GM20431 (cell line): ENCODE data around the gene DYRK1A.

Experiments
- in situ Hi-C: fragments of 300-500 bp; cut with MseI, MboI; formaldehyde crosslinking; loops from one replicate; pipeline ENCODE4 v1.15.0; 2020; ENCODE audit warnings: low sequenced_read_pairs; ENCODE audit not compliant: unreplicated experiment

Gene DYRK1A

GRCh38 chr21:37413553-37414291, 47.1 kb downstream of the DYRK1A start:
- in situ Hi-C loops = no loop called here

- in situ Hi-C loops = no loop called here
Observed at GRCh38 chr21:37414292-37415253, 48.0 kb downstream of the DYRK1A start.

DNA sequence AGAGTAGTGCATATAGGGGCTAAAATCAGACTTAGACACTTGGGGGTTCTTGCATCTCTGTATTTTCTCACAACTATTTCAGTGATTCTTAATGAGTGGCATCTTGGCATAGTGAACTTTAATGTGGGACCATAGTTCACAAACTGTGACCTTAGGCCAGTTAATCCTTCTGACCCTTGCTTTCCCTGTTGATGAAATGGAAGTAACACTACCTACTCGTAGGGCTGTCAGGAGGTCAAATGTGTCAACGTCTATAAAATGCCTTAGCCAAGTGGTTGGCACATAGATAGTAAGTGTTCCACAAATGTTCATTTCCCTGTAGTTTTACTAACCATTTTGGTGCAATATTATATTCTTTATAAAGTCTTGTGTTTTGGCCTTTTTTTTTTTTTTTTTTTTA, 49.4 kb downstream of the DYRK1A start:
- in situ Hi-C loops = no loop called here

GRCh38 chr21:37416914-37417313, 50.3 kb downstream of the DYRK1A start:
- in situ Hi-C loops = no loop called here

- in situ Hi-C loops = no loop called here
Observed at GRCh38 chr21:37419228-37419906, 52.8 kb downstream of the DYRK1A start.

- in situ Hi-C loops = no loop called here
Observed at GRCh38 chr21:37421306-37421705, 54.7 kb downstream of the DYRK1A start.

GRCh38 chr21:37422382-37422781, 55.8 kb downstream of the DYRK1A start:
- in situ Hi-C loops = no loop called here

- in situ Hi-C loops = no loop called here
Observed at GRCh38 chr21:37423103-37423502, 56.5 kb downstream of the DYRK1A start.

- in situ Hi-C loops = no loop called here
Observed at GRCh38 chr21:37424396-37424795, 57.8 kb downstream of the DYRK1A start.

GRCh38 chr21:37425001-37425400, 58.4 kb downstream of the DYRK1A start:
- in situ Hi-C loops = no loop called here

DNA sequence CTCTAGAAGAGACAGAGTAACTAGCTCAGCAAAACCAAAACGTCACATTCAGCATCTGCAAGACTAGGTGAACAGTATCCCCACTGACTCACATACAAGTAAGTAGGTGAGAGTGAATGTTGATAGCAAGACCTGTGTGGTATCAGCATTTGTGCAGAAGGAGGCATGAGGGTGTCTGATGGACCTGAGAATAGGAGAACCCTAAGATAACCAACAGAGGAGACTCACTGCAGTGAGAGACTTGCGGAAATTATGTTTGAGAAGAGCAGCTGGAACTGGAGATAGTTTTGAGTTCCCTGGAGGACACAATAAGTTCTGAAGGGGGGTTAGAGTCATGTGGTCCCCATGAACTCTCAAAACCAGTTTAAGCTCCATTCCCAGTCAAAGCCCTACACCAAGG, 59.1 kb downstream of the DYRK1A start:
- in situ Hi-C loops = no loop called here

- in situ Hi-C loops = no loop called here
Observed at GRCh38 chr21:37427221-37427620, 60.6 kb downstream of the DYRK1A start.

GRCh38 chr21:37429356-37429755, 62.8 kb downstream of the DYRK1A start:
- in situ Hi-C loops = no loop called here

DNA sequence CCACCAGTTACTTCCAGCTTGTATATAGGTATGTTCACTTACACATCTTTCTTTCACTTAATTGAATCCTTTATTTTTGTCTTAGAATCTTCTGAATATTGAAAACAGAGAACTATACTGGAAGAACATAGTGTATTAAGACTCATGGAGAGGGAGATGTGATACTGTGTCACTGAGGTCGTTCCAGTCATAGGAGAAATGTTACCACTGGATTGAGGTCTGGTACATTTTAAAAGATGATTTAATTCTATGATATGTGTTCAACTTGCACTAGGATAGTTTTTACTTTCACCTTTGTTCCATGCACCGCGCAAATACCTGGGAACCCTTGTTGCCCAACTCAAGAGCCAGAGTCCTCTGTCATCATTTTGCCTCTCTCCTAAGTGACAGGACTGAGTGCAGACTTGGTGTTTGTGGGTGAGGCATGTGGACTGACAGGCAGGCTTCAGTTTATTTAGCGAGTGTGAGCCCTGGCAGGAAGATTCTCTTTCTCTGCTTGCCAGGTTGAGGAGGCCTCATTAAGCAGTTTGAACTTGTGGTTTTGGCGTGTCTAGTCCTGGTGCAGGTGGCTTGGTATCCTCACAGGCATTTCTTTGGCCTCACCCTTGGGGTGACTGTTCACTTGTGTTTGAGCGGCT, 63.7 kb downstream of the DYRK1A start:
- in situ Hi-C loops = no loop called here

- in situ Hi-C loops = no loop called here
Observed at GRCh38 chr21:37431243-37431642, 64.7 kb downstream of the DYRK1A start.

GRCh38 chr21:37432710-37433455, 66.3 kb downstream of the DYRK1A start:
- in situ Hi-C loops = no loop called here

DNA sequence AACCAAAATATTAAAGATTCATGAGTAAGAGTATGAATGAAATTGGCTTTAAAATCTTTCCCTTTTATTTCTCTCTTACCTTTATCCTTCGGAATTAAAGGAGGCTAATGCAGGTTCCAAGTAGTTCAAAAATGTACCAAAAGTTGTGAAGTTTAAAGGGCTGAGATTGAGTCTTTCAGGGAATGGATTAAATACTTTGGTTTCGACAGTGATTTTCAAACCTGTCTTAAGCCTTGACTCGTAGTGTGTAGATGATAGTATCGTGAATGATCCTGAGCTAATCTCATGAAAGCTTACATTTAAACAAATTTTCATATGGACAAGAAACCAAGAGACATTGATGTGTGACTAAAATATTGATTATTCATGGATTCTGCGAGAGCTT, 66.9 kb downstream of the DYRK1A start:
- in situ Hi-C loops = no loop called here

DNA sequence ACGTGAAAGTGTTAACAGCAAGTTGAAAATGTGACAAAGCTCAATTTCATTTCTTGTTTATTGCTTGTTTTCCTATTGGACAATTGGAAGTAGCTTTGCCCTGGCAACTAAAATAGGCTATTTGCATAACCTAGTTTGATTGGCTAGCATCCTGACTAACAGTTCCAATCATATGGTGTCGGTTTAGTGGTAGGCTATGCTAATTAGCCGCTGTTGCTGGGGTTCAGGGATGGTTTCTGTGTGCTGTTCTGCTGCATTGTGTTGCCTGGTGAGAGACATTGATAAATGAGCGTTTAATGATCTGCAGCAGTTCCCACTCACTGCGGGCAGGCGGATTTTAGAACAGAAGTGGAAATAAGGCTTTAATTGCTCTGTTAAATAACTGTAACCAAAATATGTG, 68.5 kb downstream of the DYRK1A start:
- in situ Hi-C loops = no loop called here

DNA sequence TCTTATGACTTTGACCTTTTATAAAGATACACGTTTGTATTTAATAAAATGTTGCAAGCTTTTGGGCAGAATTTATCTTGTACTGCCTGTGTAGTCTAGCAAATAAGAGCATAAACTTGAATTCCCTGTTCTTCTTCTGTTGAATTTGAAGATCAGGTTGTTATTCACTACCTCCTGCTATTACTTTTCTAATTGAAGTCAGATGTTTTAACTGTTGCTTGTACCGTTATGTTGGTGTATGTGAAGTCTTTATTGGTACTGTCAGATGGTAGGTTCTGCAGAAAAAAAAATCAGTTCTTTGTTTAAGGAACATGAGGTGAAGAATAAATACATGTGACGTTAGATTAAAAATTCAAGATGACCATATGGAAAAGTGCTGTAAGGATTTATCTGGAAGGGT, 69.1 kb downstream of the DYRK1A start:
- in situ Hi-C loops = no loop called here

DNA sequence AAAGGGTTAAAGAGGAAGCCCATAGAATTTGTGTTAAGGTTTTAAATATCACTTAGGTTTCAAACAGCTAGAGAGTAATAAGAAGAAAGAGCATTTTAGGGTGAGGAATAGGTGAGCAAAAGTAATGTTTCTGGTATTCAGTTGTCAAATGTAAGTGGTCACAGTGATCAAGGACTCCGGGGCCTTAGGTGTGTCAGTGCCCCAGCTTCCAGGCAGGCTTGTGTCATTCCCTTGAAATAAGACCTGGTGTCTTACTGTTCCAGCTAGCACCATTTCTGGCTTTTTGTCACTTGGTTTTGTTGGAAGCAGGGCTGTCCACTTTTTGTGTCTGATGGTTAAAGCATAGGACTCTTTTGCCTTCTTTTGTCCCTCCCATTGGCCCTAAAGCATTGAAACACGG, 69.6 kb downstream of the DYRK1A start:
- in situ Hi-C loops = no loop called here
